Stomach (tissue), 9 donors: Measurements from ENCODE around the gene FSTL5. TPM values are rescaled to one million over a fixed set of nuclear protein-coding genes. Genes with fewer than 3 reads are reported as not detected.

Source experiments
- DNase-seq, 2 donors: peaks; one replicate each; pipeline versions ENCODE4 v3.0.0 to v3.0.0-alpha.2; 2013 to 2019
- H3K27ac ChIP-seq, 5 donors: fragments of 200-600 bp in 4 of 5; sonication (generic) in 4 of 5; one replicate each; pipeline ENCODE4 v1.5.1; 2013 to 2019; ENCODE audit warnings: mild to moderate bottlenecking in 1 of 5, moderate library complexity in 1 of 5
- H3K27me3 ChIP-seq, 3 donors: fragments of 200-600 bp; sonication (generic); one replicate each; pipeline ENCODE4 v1.5.1; 2017 to 2019; ENCODE audit warnings: mixed run types in 1 of 3
- H3K36me3 ChIP-seq, 4 donors: fragments of 200-600 bp; sonication (generic); 1 replicate in 3 of 4; 2 replicates in 1 of 4; pipeline ENCODE4 v1.5.1; 2016 to 2019
- H3K4me1 ChIP-seq, 4 donors: fragments of 200-600 bp; sonication (generic); one replicate each; pipeline ENCODE4 v1.5.1; 2016 to 2019
- H3K4me3 ChIP-seq, 4 donors: fragments of 200-600 bp; sonication (generic) in 3 of 4; one replicate each; pipeline ENCODE4 v1.5.1; 2016 to 2019; ENCODE audit warnings: mild to moderate bottlenecking in 1 of 4
- H3K9me3 ChIP-seq, 4 donors: fragments of 200-600 bp; sonication (generic); one replicate each; pipeline ENCODE4 v1.5.1; 2016 to 2019
- CTCF ChIP-seq, 7 experiments: fragments of 450-650 bp in 4 of 7; fragments of 200-600 bp in 3 of 7; sonication (generic) in 3 of 7; IDR thresholded peaks; one replicate each; pipeline ENCODE4 v1.5.1; 2016 to 2019; ENCODE audit warnings: antibody characterized with exemption in 7 of 7, control low read depth in 2 of 7, mild to moderate bottlenecking in 1 of 7
- EP300 ChIP-seq: sonication (generic); formaldehyde crosslinking; IDR thresholded peaks from one replicate; pipeline ENCODE4 v1.6.1; 2017; ENCODE audit warnings: antibody characterized with exemption
- POLR2A ChIP-seq, 4 donors: fragments of 450-650 bp; IDR thresholded peaks; one replicate each; pipeline ENCODE4 v1.6.1; 2016; ENCODE audit warnings: antibody characterized with exemption in 4 of 4, control low read depth in 2 of 4, mild to moderate bottlenecking in 1 of 4, moderate library complexity in 1 of 4
- POLR2AphosphoS5 ChIP-seq, 3 donors: sonication (generic); formaldehyde crosslinking; IDR thresholded peaks; one replicate each; pipeline ENCODE4 v1.6.1; 2016; ENCODE audit warnings: antibody characterized with exemption in 3 of 3
- WGBS, 5 donors: extraction: QIAGEN DNeasy Blood & Tissue Kit in 3 of 5; methylation state at CpG; one replicate each; pipeline versions ENCODE4 v1.1.5 to v1.1.7; 2013 to 2018; 5-methylcytosine and 5-hydroxymethylcytosine counted together
- intact Hi-C: fragments of 100-400 bp; cut with DNase I; formaldehyde crosslinking; loops from one replicate; pipeline ENCODE4 v1.15.1; 2023; ENCODE audit warnings: low total_unique reads
- polyA plus RNA-seq, 3 donors: library from polyadenylated mRNA; stranded (reverse); fragments of 200-250 nt; gene quantifications; one replicate each; pipeline ENCODE4 v1.2.3, GENCODE V29; 2013
- total RNA-seq, 5 donors: library from RNA; depleted of rRNA; stranded (reverse); fragments of >200 nt; gene quantifications; one replicate each; pipeline versions ENCODE4 v1.1.0 to v1.2.3, GENCODE V29; 2014 to 2016
- donor health status: healthy with polysubstance abuse.
- donor health status: Bipolar disorder and iron deficiency.
- donor health status: healthy.

FSTL5 gene
- total and polyA plus RNA-seq, 8 donors: 4.6 TPM; not detected in 7

- intact Hi-C loops: no loop called here
- 42 to 55% (median 51%) methylated on average over 4 of the region's 4 CpGs for WGBS, 5 donors
Observed at GRCh38 chr4:162046135-162046534, 117.7 kb downstream of the FSTL5 start.

GRCh38 chr4:162038112-162038511, 125.7 kb downstream of the FSTL5 start:
- no peak for TF ChIP-seq EP300
- no peak for TF ChIP-seq POLR2AphosphoS5 (IDR thresholded peaks at IDR 0.05)
- TF ChIP-seq CTCF (IDR thresholded peaks at IDR 0.05): no peak
- TF ChIP-seq POLR2A (IDR thresholded peaks at IDR 0.05): no peak
- no peaks in the 10 kb centered on the region for H3K27me3 ChIP-seq
- no peaks in the 10 kb centered on the region for H3K9me3 ChIP-seq
- intact Hi-C loops: no loop called here
- no peak for DNase-seq
- no peaks in the 10 kb centered on the region for H3K4me1 ChIP-seq
- H3K36me3 ChIP-seq: no peaks in the 10 kb centered on the region
- no peak overlapping the region for H3K4me3 ChIP-seq
- WGBS, 5 donors: 45 to 63% (median 58%) methylated on average over 3 of the region's 3 CpGs
- no peak overlapping the region for H3K27ac ChIP-seq

More at GRCh38 chr4:162046135-162046534, 117.7 kb downstream of the FSTL5 start:
- Histone ChIP-seq H3K36me3 (no peaks in the 10 kb centered on the region), H3K9me3 (no peaks in the 10 kb centered on the region), H3K27ac (no peak overlapping the region), H3K27me3 (no peaks in the 10 kb centered on the region), H3K4me3 (no peak overlapping the region), H3K4me1 (no peaks in the 10 kb centered on the region)
- TF ChIP-seq POLR2AphosphoS5 (IDR thresholded peaks at IDR 0.05) (no peak), POLR2A (IDR thresholded peaks at IDR 0.05) (no peak), EP300 (no peak), CTCF (IDR thresholded peaks at IDR 0.05) (no peak)
- no peak for DNase-seq

GRCh38 chr4:162017863-162018262, 145.9 kb downstream of the FSTL5 start:
- Histone ChIP-seq H3K9me3 (no peaks in the 10 kb centered on the region), H3K36me3 (no peaks in the 10 kb centered on the region), H3K27me3 (no peaks in the 10 kb centered on the region), H3K27ac (no peak overlapping the region), H3K4me3 (no peak overlapping the region), H3K4me1 (no peaks in the 10 kb centered on the region)
- 34 to 68% (median 43%) methylated on average over 2 of the region's 2 CpGs for WGBS, 5 donors
- intact Hi-C loops: no loop called here
- TF ChIP-seq CTCF (IDR thresholded peaks at IDR 0.05): no peak
- no peak for TF ChIP-seq POLR2A (IDR thresholded peaks at IDR 0.05)
- TF ChIP-seq EP300: no peak
- no peak for TF ChIP-seq POLR2AphosphoS5 (IDR thresholded peaks at IDR 0.05)
- no peak for DNase-seq

- no peak overlapping the region for H3K4me3 ChIP-seq
- DNase-seq: no peak
- WGBS, 5 donors: 88 to 95% (median 90%) methylated on average over 2 of the region's 2 CpGs
- no peaks in the 10 kb centered on the region for H3K27me3 ChIP-seq
- intact Hi-C loops: no loop called here
- H3K9me3 ChIP-seq: no peaks in the 10 kb centered on the region
- H3K27ac ChIP-seq: no peak overlapping the region
- no peaks in the 10 kb centered on the region for H3K4me1 ChIP-seq
- TF ChIP-seq POLR2AphosphoS5 (IDR thresholded peaks at IDR 0.05) (no peak), EP300 (no peak), POLR2A (IDR thresholded peaks at IDR 0.05) (no peak), CTCF (IDR thresholded peaks at IDR 0.05) (no peak)
- no peaks in the 10 kb centered on the region for H3K36me3 ChIP-seq
Observed at GRCh38 chr4:162016991-162017390, 146.8 kb downstream of the FSTL5 start.
